Activated CD4-positive, alpha-beta T cell treated with anti-CD3 and anti-CD28 coated beads, Interleukin-2, Interleukin-4, amounts not matched to agents 100 ng/mL and 50 ng/mL, durations not matched to agents 16 hours and 8 hours (primary cell): Measurements from ENCODE around the gene SMIM7.

Experiments
- DNase-seq: peaks from one replicate; pipeline ENCODE4 v3.0.0-alpha.2; 2020; ENCODE audit warnings: low spot score

The SMIM7 gene

GRCh38 chr19:16621165-16621800 lies 38.7 kb downstream of the SMIM7 start:
- no peak for DNase-seq

- DNase-seq = no peak
Measured at GRCh38 chr19:16620584-16620983, 39.4 kb downstream of the SMIM7 start.

- no peak for DNase-seq
Measured at GRCh38 chr19:16620018-16620417, 39.9 kb downstream of the SMIM7 start.

DNA sequence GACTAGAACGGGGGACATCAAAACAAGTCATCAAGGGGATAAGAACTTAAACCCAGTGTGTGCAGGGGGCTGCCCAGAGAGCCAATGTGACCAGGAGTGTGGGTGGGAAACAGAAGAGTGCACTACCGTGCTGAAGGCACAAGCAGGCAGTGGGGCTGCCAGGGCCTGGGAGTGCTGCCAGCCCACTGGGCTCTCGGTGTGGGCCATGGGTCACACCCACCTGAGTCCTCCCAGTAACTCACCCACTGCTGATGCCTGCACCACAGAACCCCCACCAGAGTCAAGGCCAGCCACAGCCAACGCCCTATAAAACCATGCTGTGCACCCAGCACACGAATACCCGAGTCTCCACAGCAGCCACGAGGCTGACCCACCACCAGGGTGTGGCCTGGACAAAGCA lies 40.5 kb downstream of the SMIM7 start:
- DNase-seq = no peak

DNA sequence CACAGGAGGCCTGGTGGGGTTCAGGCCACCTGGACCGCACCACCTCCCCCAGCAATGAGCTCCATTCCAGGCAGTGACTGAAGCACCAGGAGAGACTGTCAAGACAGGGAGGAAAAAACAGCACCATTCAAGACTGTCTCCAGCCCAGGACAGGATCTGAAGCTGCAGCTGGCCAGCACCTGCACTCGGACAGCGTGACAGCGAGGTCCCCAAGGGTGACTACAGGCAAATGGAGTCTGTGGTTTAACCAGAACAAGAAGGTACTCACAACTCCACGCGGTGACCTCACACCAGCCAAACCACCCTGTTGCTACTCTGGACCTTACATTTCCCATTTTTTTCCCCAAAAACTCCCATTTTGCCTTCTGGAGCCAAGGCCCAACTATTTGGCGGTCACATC lies 41.7 kb downstream of the SMIM7 start:
- DNase-seq = no peak

DNA sequence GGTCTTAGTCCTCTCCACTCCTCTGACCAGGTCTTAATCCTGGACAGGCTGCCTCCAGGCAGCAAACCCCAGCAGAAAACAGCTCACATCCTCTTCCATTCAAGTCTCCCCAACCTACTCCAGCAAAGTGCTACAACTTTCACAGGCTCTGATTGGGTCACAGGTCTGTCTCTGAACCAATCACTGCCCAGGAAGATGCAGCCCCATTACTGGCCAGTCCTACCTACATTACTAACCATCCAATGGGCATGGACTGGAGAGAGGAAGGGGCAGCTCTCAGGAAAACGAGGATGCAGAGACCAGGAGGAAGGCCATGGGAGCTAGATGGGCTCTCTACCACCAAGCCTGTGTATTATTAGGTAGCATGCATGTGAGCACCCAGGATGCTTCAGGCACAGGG lies 44.1 kb downstream of the SMIM7 start:
- DNase-seq = no peak

DNA sequence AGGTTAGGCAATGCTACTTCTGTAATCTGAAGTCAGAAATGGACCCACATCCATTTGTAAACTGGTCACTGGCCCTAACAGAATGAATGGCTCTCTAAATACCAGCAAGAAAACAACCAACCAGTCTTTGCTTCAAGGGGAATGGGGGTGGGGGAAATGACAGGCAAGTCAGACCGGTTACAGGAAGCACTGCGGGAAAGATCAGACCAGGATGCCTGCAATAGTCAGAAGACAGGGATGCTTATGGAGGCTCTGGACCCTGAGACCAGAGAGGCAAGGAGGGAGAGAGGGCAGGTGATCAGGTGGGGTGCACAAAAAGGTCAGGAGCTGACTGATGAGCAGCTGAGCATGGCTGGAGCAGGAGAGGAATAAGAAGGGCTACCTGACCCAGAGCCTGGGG lies 45.0 kb downstream of the SMIM7 start:
- no peak for DNase-seq

- no peak for DNase-seq
Measured at GRCh38 chr19:16613841-16614240, 46.1 kb downstream of the SMIM7 start.

GRCh38 chr19:16612636-16613035 lies 47.3 kb downstream of the SMIM7 start:
- DNase-seq = no peak

- DNase-seq = no peak
Measured at GRCh38 chr19:16611121-16611520, 48.8 kb downstream of the SMIM7 start.

- DNase-seq = no peak
Measured at GRCh38 chr19:16609511-16610200, 50.3 kb downstream of the SMIM7 start.

DNA sequence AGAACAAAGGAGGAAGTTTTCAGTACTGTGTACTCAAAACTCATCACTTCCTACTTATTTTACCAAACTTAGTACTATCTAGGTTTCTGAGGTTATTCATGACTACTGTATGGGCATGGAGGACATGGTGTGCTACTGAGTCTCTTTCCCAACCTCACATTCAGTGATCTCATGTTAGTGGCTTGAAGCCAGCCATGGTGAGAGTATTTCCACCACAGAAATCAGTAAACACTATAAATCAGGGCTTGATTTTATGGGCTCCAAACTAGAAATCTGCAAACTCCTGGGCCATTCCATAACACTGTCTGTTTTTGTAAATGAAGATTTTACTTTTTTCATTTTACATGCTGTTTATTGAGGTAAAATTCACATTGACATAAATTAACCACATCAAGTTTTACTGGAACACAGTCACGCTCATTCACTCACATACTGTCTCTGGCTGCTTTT lies 51.6 kb downstream of the SMIM7 start:
- no peak for DNase-seq

GRCh38 chr19:16607819-16608218 lies 52.1 kb downstream of the SMIM7 start:
- DNase-seq = no peak

DNA sequence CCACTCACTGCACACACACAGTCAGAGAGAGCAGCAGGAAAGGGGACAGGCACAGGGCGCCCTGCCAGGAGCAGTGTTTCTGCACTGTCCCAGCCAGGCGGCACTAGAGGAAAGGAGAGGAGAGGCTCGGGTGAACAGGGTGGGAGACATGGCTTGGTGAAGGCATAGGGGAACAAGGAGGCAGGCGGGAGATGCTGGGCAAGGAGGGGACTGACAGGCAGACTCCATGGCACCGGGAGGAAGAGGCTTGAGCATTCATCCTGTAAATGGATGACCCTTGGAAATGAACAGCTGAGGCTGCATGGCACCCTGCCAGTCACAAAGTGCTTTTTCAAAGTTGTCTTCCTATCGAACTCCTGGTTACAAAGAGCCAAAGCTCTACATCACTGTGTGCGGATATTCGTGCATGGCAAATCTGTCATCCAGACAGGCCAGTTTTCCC lies 54.4 kb downstream of the SMIM7 start:
- no peak for DNase-seq

GRCh38 chr19:16605115-16605514 lies 54.8 kb downstream of the SMIM7 start:
- DNase-seq = no peak

DNA sequence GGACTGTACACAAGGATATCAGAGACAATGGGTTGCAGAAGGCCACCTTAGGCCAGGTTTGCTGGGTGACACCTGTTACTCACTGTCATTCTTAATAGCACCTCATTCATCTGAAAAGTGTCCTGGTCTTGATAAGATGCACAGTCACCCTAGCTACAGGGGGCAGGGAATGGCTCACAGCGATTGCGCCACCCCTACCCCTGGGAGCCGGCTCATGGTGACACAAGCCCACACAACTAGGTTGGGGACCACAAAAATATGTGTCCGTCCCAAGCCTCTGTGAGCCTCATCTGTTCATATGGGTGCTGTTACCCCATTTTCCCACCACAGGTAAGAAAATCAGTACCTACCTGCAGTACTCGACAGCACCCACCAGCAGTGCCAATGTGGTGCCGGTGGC lies 55.3 kb downstream of the SMIM7 start:
- DNase-seq = no peak

GRCh38 chr19:16603090-16603489 lies 56.9 kb downstream of the SMIM7 start:
- DNase-seq = no peak

GRCh38 chr19:16601378-16602052 lies 58.4 kb downstream of the SMIM7 start:
- DNase-seq = no peak

DNA sequence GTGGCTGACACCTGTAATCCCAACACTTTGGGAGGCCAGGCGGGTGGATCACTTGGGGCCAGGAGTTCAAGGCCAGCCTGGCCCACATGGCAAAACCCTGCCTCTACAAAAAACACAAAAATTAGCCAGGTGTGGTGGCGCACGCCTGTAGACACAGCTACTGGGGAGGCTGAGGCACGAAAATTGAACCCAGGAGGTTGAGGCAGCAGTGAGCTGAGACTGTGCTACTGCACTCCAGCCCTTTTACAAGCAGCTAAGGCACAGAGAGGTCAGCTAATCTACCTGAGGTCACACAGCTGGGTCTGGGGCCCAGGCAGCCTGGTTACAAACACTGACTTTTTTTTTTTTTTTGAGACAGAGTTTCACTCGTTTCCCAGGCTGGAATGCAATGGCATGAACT lies 59.1 kb downstream of the SMIM7 start:
- DNase-seq = no peak

DNA sequence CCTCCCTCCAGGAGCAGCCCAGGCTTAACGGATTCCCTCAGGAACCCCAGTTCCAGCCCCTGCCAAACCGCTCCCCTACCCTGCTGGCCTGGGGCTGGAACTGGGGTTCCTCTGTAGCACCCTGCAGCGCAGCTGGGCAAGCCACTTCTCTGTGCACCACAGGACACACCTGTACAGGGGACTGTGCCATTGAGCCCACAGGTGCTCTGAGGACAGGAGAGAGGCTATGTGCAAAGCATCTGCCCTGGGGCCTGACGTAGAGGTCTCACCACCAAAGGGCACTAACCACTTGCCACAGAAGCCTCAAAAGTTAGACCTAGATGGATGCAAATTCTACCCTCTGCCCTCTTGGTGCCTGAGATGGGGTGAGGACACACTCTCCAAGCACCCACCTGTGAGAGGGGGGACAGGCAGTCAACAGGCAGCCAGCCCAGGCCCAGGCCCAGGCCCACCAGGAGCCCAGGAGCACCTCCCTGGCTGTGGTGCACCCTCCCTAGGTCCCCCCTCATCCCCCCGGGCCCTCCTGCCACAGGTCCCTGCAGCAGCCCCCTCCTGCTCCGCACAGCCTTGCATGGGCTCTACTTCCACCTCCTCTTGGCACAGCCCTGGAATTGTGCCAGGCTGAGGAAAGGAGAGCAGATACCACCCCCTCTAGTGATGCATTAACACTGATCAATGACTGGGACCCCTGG lies 60.1 kb downstream of the SMIM7 start:
- DNase-seq = no peak

DNA sequence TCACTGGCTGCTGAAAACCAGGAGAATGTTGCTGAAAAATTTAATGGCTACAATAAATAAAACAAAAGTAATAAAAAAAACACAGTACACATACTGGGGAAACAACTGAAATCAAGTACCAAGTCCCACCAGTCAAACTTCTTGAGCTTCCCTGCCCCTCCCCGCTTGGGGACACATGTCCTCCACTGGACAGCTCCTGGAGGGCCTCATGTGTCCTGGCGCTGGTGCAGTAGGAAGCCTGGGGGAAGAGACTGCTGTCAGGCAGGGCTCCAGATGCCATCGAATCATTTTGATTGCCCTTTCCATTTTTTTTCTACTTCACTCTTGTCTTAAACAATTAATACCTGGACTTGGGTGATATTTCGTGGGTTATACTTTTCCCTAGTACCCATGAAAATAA lies 61.1 kb downstream of the SMIM7 start:
- no peak for DNase-seq

DNA sequence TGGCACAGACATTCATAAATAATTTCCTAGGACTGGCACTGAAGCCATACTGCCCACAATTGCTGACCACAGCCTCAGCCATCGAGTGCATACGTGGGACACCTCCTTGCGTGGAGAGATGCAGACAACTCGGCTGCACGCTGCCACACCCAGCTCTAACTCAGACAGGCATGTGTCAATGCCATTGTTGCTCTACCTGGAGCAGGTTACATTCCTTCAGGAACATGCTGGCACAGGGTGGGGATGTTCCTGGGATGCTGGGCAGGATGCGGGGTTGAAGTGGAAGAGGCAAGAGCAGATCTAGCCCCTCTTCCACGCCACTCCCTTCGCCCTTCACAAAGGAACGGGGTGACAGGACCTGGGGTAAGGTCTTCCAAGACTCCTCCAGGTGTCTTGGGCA lies 63.5 kb downstream of the SMIM7 start:
- no peak for DNase-seq
